CD4-positive, alpha-beta T cell treated with Interleukin-6 at 100 ng/mL for 8 hours (primary cell): Measurements from ENCODE around the gene GALNT12.

ENCODE experiments used
- DNase-seq: peaks from one replicate; pipeline ENCODE4 v3.0.0-alpha.2; 2020; ENCODE audit warnings: mixed read lengths, low spot score

GALNT12 gene

GRCh38 chr9:98783518-98784226 is 23.8 kb upstream of the GALNT12 start:
- no peak for DNase-seq

GRCh38 chr9:98784831-98785806 is 22.4 kb upstream of the GALNT12 start:
- no peak for DNase-seq

- DNase-seq: no peak
Observed at GRCh38 chr9:98786750-98787510, 20.5 kb upstream of the GALNT12 start.

GRCh38 chr9:98787766-98788335 is 19.6 kb upstream of the GALNT12 start:
- DNase-seq: no peak

GRCh38 chr9:98789483-98790133 is 17.9 kb upstream of the GALNT12 start:
- DNase-seq: no peak

GRCh38 chr9:98790134-98790841 is 17.2 kb upstream of the GALNT12 start:
- no peak for DNase-seq

- peak; percentile 39 for DNase-seq
Observed at GRCh38 chr9:98790842-98791607, 16.4 kb upstream of the GALNT12 start.

- DNase-seq: no peak
Observed at GRCh38 chr9:98791608-98792490, 15.6 kb upstream of the GALNT12 start.

GRCh38 chr9:98793031-98793430 is 14.4 kb upstream of the GALNT12 start:
- DNase-seq: no peak

- no peak for DNase-seq
Observed at GRCh38 chr9:98794802-98795201, 12.7 kb upstream of the GALNT12 start.

- no peak for DNase-seq
Observed at GRCh38 chr9:98795295-98795955, 12.0 kb upstream of the GALNT12 start.

GRCh38 chr9:98795970-98796363 is 11.5 kb upstream of the GALNT12 start:
- no peak for DNase-seq

GRCh38 chr9:98796364-98797101 is 10.9 kb upstream of the GALNT12 start, which contains the start of gene ANKS6:
Gene ANKS6 (minus strand): TSS chr9:98796555. CDS start chr9:98796491, 64 bp downstream.
- peak; percentile 77 for DNase-seq

- no peak for DNase-seq
Observed at GRCh38 chr9:98797491-98797890, 10.0 kb upstream of the GALNT12 start.

GRCh38 chr9:98798254-98798653 is 9.2 kb upstream of the GALNT12 start:
- DNase-seq: no peak

GRCh38 chr9:98801561-98801960 is 5.9 kb upstream of the GALNT12 start:
- no peak for DNase-seq

GRCh38 chr9:98801969-98802371 is 5.5 kb upstream of the GALNT12 start:
- DNase-seq: no peak

GRCh38 chr9:98804083-98804482 is 3.4 kb upstream of the GALNT12 start:
- no peak for DNase-seq
